Lower lobe of right lung (tissue), 2 donors: ENCODE results near the gene ADAMTS17. TPM values are rescaled to one million over a fixed set of nuclear protein-coding genes. Genes with fewer than 3 reads are reported as not detected.

Experiments used
- ATAC-seq, 2 donors: fragments of 200-7000 bp; cut with Tn5 transposase; one replicate each; pipeline ENCODE4 v1.9.1; 2020 to 2022; ENCODE audit warnings: mild to moderate bottlenecking in 2 of 2, moderate library complexity in 2 of 2
- DNase-seq: peaks from one replicate; pipeline ENCODE4 v3.0.0-alpha.2; 2020
- H3K27ac ChIP-seq: fragments of 200-600 bp; one replicate; pipeline ENCODE4 v1.8.0; 2022
- H3K27me3 ChIP-seq: fragments of 200-600 bp; one replicate; pipeline ENCODE4 v1.8.0; 2022; ENCODE audit warnings: low read depth
- H3K36me3 ChIP-seq: fragments of 200-600 bp; one replicate; pipeline ENCODE4 v1.8.0; 2022; ENCODE audit warnings: mild to moderate bottlenecking
- H3K4me1 ChIP-seq: fragments of 200-600 bp; one replicate; pipeline ENCODE4 v1.8.0; 2022
- H3K4me3 ChIP-seq: fragments of 200-600 bp; one replicate; pipeline ENCODE4 v1.8.0; 2022; ENCODE audit warnings: mild to moderate bottlenecking
- H3K9me3 ChIP-seq: fragments of 200-600 bp; one replicate; pipeline ENCODE4 v1.8.0; 2022
- intact Hi-C: fragments of 100-400 bp; cut with DNase I; formaldehyde crosslinking; loops from one replicate; pipeline ENCODE4 v1.11.0; 2022
- total RNA-seq: library from RNA; stranded (reverse); fragmentation: NEBNext Ultra II Directional; extraction: Animal tissue kit (Norgen Biotek cat#: 25700); gene quantifications from one replicate; pipeline ENCODE4 v1.2.1, GENCODE V29; 2021
- TF ChIP-seq, protein P1 (sequence below): fragments of 200-600 bp; IDR thresholded peaks from one replicate; pipeline ENCODE4 v1.8.0; 2022; ENCODE audit warnings: antibody characterized with exemption, mild to moderate bottlenecking
- donor health status: DM: no; HTN: yes; CAD: no; lungs with severe emphysema.

The ADAMTS17 gene
- total RNA-seq, 1 donor from 2014 or later = 3.0 TPM

GRCh38 chr15:100041127-100041828, 300.5 kb downstream of the ADAMTS17 start:
- H3K27me3 ChIP-seq = no peaks in the 10 kb centered on the region
- TF ChIP-seq, protein P1, sequence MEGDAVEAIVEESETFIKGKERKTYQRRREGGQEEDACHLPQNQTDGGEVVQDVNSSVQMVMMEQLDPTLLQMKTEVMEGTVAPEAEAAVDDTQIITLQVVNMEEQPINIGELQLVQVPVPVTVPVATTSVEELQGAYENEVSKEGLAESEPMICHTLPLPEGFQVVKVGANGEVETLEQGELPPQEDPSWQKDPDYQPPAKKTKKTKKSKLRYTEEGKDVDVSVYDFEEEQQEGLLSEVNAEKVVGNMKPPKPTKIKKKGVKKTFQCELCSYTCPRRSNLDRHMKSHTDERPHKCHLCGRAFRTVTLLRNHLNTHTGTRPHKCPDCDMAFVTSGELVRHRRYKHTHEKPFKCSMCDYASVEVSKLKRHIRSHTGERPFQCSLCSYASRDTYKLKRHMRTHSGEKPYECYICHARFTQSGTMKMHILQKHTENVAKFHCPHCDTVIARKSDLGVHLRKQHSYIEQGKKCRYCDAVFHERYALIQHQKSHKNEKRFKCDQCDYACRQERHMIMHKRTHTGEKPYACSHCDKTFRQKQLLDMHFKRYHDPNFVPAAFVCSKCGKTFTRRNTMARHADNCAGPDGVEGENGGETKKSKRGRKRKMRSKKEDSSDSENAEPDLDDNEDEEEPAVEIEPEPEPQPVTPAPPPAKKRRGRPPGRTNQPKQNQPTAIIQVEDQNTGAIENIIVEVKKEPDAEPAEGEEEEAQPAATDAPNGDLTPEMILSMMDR = no peak
- H3K36me3 ChIP-seq = no peaks in the 10 kb centered on the region
- ATAC-seq (no peak), DNase-seq (no peak)
- intact Hi-C loops = no loop called here
- no peak overlapping the region for H3K27ac ChIP-seq
- peaks cover 10% of the 10 kb centered on the region for H3K4me1 ChIP-seq
- no peaks in the 10 kb centered on the region for H3K9me3 ChIP-seq
- no peak overlapping the region for H3K4me3 ChIP-seq

DNA sequence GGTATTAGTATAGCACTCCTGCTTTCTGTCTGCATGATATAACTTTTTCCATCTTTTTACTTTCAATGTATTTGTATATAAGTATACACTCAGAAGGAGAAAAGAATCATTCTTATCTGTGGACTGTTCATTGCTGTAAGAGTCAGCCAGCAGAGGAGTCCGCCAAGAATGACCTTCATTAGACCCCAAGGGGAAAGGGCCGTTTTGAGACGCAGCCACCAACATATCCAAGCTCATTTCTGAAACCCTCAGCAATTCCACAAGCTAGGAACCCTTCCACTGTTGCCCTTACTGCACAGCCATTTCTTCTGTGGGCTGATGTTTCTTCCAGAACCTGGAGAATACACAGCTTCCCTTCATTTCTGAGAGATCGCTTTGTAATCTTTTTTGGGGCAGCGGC, 301.8 kb downstream of the ADAMTS17 start:
- intact Hi-C loops = no loop called here

GRCh38 chr15:100038736-100039135, 303.0 kb downstream of the ADAMTS17 start:
- intact Hi-C loops = no loop called here
- H3K27ac ChIP-seq = no peak overlapping the region
- H3K27me3 ChIP-seq = no peaks in the 10 kb centered on the region
- DNase-seq (no peak), ATAC-seq (no peak)
- H3K4me3 ChIP-seq = no peak overlapping the region
- H3K4me1 ChIP-seq = peaks cover 8% of the 10 kb centered on the region
- no peaks in the 10 kb centered on the region for H3K9me3 ChIP-seq
- TF ChIP-seq, protein P1 = no peak
- no peaks in the 10 kb centered on the region for H3K36me3 ChIP-seq

More for the DNA sequence above, 301.8 kb downstream of the ADAMTS17 start:
- no peaks in the 10 kb centered on the region for H3K27me3 ChIP-seq
- TF ChIP-seq, protein P1 = no peak
- no peaks in the 10 kb centered on the region for H3K36me3 ChIP-seq
- peaks cover 10% of the 10 kb centered on the region for H3K4me1 ChIP-seq
- H3K9me3 ChIP-seq = no peaks in the 10 kb centered on the region
- DNase-seq (no peak), ATAC-seq (no peak)
- no peak overlapping the region for H3K27ac ChIP-seq
- H3K4me3 ChIP-seq = no peak overlapping the region

DNA sequence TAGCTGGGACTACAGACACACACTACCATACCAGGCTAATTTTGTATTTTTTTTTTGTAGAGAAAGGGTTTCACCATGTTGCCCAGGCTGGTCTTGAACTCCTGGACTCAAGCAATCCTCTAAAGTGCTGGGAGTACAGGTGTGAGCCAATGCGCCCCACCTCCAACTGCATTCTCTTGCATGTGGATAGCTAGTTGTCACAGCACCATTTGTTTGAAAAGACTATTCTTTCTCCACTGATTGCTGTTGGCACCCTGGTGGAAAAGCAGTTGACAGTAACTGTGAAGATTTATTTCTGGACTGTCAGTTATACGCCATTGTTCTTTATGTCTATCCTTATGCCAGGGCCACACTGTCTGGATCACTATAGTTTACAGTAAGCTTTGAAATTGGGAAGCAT, 303.9 kb downstream of the ADAMTS17 start:
- Histone ChIP-seq H3K4me3 (no peak overlapping the region), H3K27me3 (no peaks in the 10 kb centered on the region), H3K36me3 (no peaks in the 10 kb centered on the region), H3K27ac (no peak overlapping the region), H3K4me1 (peaks cover under 1% of the 10 kb centered on the region), H3K9me3 (no peaks in the 10 kb centered on the region)
- TF ChIP-seq, protein P1 = no peak
- DNase-seq = no peak
- ATAC-seq = no peak
- intact Hi-C loops = no loop called here

GRCh38 chr15:100036015-100036414, 305.8 kb downstream of the ADAMTS17 start:
- H3K36me3 ChIP-seq = no peaks in the 10 kb centered on the region
- no peak overlapping the region for H3K4me3 ChIP-seq
- intact Hi-C loops = no loop called here
- TF ChIP-seq, protein P1 = no peak
- DNase-seq = no peak
- no peaks in the 10 kb centered on the region for H3K4me1 ChIP-seq
- H3K27ac ChIP-seq = no peak overlapping the region
- no peaks in the 10 kb centered on the region for H3K27me3 ChIP-seq
- H3K9me3 ChIP-seq = no peaks in the 10 kb centered on the region
- no peak for ATAC-seq
